ENCODE results near the gene TRIM15.

Gene TRIM15

GRCh38 chr6:30147096-30147495, 16.2 kb upstream of the TRIM15 start:
- DNase-seq: no peak

DNA sequence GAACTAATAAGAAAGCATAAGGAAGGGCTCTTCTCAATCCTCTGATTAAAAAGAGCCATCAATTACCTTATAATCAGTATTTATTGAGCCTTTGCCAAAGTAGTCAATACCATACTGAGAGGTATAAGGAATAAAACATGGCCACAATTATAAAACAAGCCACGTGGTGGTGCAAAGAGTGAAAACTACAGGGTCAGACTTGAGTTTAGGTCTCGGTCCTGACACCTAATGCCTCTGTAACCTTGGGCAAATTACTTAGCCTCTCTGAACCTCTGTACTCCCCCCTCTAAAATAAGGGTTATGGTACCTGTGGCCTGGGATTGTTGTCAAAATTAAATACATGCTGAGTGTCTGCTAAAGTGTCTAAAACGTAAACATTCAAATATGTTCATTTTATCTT, 14.1 kb upstream of the TRIM15 start:
- no peak for DNase-seq

DNA sequence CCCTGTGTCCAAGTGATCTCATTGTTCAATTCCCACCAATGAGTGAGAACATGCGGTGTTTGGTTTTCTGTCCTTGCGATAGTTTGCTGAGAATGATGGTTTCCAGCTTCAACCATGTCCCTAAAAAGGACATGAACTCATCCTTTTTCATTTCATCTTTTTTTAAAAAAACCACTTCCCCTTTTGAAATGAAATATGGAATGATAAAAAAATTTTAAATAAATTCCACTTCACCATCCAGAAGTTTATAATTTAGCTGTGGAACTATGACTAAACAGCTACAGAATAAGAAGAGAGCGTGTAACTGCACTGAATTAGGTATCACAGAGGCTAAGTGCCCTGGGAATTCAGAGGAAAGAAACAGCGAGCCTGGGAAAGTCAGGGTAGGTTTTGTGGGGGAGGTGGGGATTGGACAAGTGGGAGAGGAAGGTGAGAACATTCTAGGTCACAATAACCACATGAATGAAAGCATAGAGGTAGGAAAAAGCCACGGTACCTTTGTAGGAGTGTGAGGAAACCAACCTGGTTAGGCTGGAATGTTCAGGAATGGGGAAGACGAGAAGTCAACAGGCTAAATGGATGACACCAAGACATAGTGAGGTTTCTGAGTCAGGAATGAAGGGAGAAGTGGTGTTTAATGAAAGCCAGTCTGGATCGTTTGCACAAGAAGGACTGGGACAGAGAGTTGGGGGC, 13.3 kb upstream of the TRIM15 start:
- DNase-seq: no peak

GRCh38 chr6:30150671-30151395, 12.5 kb upstream of the TRIM15 start:
- no peak for DNase-seq

DNA sequence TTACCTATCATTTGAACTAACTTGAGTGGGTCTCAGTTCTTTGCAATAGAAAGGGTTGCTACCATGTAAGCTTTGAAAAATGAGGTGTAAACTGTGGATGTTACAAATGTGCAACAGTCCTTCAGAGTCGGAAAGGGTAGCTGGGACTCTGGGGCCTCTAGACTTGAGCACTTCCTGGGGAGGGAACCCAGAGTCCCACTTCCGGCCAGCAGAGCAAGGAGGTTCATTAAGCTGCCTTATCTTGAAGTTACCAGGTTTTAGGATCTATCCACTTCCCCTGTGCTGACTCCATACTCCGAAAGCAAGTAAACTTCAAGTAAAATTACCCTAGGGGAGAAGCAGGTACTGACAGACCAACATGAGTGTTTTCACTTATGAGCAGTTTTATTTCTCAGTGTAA, 11.8 kb upstream of the TRIM15 start:
- DNase-seq: no peak

DNA sequence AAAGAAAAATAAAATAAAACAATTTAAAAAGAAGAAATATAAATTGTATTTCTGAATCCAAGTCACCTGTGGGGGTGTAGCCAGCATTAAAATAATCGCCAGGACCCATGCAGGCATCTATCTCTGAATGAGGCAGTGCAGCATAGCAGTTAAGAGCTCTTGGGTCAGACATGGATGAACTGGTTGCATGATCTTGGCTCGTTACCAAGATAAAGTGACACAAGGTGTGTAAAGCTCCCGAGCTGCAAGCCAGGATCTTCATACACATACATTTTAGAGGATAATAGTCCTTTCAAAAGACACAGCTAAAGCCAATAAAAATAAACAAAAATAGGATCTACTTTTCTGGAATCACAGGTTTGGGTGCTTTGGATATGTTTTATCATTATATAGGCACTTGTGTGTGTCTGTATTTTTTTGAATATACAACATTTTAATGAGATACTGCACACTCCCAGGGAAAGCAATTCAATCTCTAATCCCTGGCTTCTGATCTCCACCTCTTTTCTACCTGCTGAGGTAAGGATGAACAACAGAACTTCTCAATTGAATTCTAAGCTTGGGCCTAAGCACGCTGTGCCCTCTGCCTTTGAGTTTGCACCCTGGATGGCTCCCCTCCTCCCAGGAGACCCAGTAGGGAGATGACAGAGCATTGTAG, 11.2 kb upstream of the TRIM15 start:
- no peak for DNase-seq

DNA sequence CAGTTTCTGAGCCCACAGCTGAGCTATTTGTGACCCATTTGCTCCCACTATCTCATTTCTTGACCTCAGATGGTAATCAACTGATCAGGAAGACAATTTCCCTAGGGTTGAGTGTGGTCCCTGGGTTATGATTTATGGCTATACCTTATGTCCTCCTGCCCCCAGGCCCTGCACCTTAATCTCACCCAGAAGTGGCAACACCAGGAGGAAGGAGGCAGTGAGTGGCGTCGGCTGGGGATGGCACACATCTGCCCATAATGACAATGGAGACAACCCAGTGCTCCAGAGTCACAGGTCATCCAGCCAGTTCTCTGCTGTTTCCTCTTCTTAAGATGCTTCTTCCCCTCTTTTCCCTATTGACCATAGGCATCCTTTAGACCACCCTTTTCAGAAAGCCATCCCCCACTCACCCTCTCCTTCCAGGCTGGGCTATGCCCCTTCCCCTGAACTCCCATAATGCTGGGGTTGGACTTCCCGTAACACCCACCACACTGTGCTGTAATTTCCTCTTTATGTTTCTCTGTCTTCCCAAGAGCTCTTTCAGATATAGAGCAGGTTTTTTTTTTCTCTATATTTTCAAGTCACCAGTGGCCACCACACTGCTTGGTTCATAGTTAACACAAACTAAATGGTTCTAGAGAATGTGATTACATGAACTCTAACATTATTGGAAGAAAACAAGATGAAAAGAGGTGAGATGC, 10.3 kb upstream of the TRIM15 start:
- DNase-seq: no peak

DNA sequence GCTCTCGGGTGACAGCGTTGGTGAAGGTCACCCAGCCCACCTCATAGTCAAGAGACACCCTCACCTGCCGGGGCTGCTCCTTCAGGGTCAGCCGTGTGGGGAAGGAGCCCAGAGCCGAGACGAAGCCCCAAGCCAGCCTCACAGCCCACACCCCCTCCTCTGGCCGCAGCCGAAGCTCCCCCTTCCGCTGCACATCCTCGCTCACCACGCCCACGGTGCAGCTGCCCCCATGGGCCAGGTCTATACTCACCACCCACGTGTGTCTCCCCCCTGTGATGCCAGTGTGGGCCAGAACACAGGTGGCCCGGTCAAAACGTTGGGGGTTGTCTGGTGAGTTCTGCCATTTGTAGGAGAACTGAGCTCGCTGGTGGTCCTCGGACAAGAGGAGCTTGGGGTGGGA, 9.3 kb upstream of the TRIM15 start:
- no peak for DNase-seq

- no peak for DNase-seq
These were observed 8.4 kb upstream of the TRIM15 start for GRCh38 chr6:30154709-30155519.

DNA sequence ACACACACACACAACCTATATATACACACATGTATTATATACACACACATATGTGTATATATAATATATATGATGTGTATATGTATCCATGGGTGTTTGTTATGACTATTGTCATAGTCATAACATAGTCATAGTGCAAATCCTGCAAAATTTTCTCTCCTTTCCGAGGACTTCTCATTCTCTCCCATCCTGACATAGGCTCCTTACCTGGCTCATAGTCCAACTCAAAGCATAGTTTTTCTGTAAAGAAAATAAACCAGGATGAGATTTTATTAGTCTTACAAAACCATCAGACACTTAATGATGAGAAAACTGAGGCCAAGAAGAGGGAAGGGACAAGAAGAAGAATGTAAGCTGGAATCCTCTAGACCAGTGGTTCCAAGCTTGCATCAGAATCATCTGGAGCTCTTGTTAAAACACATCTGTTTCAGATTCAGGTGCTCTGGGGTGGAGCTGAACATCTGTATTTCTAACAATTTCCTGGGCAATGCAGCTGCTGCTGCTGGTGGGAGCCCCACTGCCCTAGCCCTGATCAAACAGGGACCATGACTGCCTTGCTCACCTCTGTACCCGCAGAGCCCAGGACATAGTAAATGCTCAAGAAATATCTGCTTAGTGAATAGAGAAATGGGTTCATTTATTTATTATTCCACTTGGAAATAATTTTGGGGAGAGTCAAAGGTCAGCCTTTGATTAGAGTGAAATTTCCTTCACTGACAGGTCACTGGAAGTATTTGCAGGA, 7.7 kb upstream of the TRIM15 start:
- DNase-seq: no peak

- DNase-seq: no peak
These were observed 7.1 kb upstream of the TRIM15 start for GRCh38 chr6:30156262-30156599.

GRCh38 chr6:30156774-30157173, 6.6 kb upstream of the TRIM15 start:
- DNase-seq: no peak

GRCh38 chr6:30157581-30157980, 5.8 kb upstream of the TRIM15 start:
- no peak for DNase-seq

GRCh38 chr6:30157999-30158398, 5.3 kb upstream of the TRIM15 start:
- DNase-seq: no peak

- no peak for DNase-seq
These were observed 4.8 kb upstream of the TRIM15 start for GRCh38 chr6:30158475-30159040.

GRCh38 chr6:30160008-30160784, 3.1 kb upstream of the TRIM15 start:
- DNase-seq: no peak

- no peak for DNase-seq
These were observed 2.4 kb upstream of the TRIM15 start, which contains the start of gene TRIM10 for GRCh38 chr6:30160785-30161531. TSS of gene TRIM10 (minus strand) at chr6:30161211. CDS start at chr6:30160858, 353 bp downstream.

- no peak for DNase-seq
These were observed 869 bp upstream of the TRIM15 start for GRCh38 chr6:30162265-30163089.

All from effector CD8-positive, alpha-beta T cell (primary cell).